Measurements from ENCODE around the gene CNOT4.

Gene CNOT4

GRCh38 chr7:135434047-135434446 is 75.9 kb downstream of the CNOT4 start:
- no peak for DNase-seq
- Histone ChIP-seq H3K9me3 (ENCODE audit: control insufficient read depth, low read length) (no peaks in the 10 kb centered on the region), H3K36me3 (ENCODE audit: control insufficient read depth, insufficient read depth, low read length) (peaks cover 16% of the 10 kb centered on the region), H3K27me3 (replicated peaks; ENCODE audit: control insufficient read depth, insufficient read depth, low read length, poor library complexity, severe bottlenecking) (no peaks in the 10 kb centered on the region), H3K4me3 (ENCODE audit: insufficient read depth, low read depth, low read length, poor library complexity, severe bottlenecking) (no peak overlapping the region), H3K4me1 (ENCODE audit: control insufficient read depth, insufficient read depth, low read length, poor library complexity, severe bottlenecking) (no peaks in the 10 kb centered on the region), H3K27ac (ENCODE audit: insufficient read depth, low read length, poor library complexity, severe bottlenecking) (no peak overlapping the region)

GRCh38 chr7:135430626-135431025 is 79.3 kb downstream of the CNOT4 start:
- Histone ChIP-seq H3K9me3 (ENCODE audit: control insufficient read depth, low read length) (no peaks in the 10 kb centered on the region), H3K4me3 (ENCODE audit: insufficient read depth, low read depth, low read length, poor library complexity, severe bottlenecking) (no peak overlapping the region), H3K27me3 (replicated peaks; ENCODE audit: control insufficient read depth, insufficient read depth, low read length, poor library complexity, severe bottlenecking) (no peaks in the 10 kb centered on the region), H3K4me1 (ENCODE audit: control insufficient read depth, insufficient read depth, low read length, poor library complexity, severe bottlenecking) (no peaks in the 10 kb centered on the region), H3K27ac (ENCODE audit: insufficient read depth, low read length, poor library complexity, severe bottlenecking) (no peak overlapping the region), H3K36me3 (ENCODE audit: control insufficient read depth, insufficient read depth, low read length) (peaks cover 9% of the 10 kb centered on the region)
- no peak for DNase-seq

GRCh38 chr7:135428879-135429278 is 81.0 kb downstream of the CNOT4 start:
- no peak overlapping the region for H3K27ac ChIP-seq (ENCODE audit: insufficient read depth, low read length, poor library complexity, severe bottlenecking)
- H3K27me3 ChIP-seq (replicated peaks; ENCODE audit: control insufficient read depth, insufficient read depth, low read length, poor library complexity, severe bottlenecking), result no peaks in the 10 kb centered on the region
- no peaks in the 10 kb centered on the region for H3K9me3 ChIP-seq (ENCODE audit: control insufficient read depth, low read length)
- H3K4me3 ChIP-seq (ENCODE audit: insufficient read depth, low read depth, low read length, poor library complexity, severe bottlenecking), result no peak overlapping the region
- peaks cover 3% of the 10 kb centered on the region for H3K36me3 ChIP-seq (ENCODE audit: control insufficient read depth, insufficient read depth, low read length)
- no peak for DNase-seq
- H3K4me1 ChIP-seq (ENCODE audit: control insufficient read depth, insufficient read depth, low read length, poor library complexity, severe bottlenecking), result no peaks in the 10 kb centered on the region

GRCh38 chr7:135428011-135428410 is 81.9 kb downstream of the CNOT4 start:
- DNase-seq, result no peak
- H3K36me3 ChIP-seq (ENCODE audit: control insufficient read depth, insufficient read depth, low read length), result peaks cover 3% of the 10 kb centered on the region
- H3K4me1 ChIP-seq (ENCODE audit: control insufficient read depth, insufficient read depth, low read length, poor library complexity, severe bottlenecking), result no peaks in the 10 kb centered on the region
- no peaks in the 10 kb centered on the region for H3K9me3 ChIP-seq (ENCODE audit: control insufficient read depth, low read length)
- H3K27me3 ChIP-seq (replicated peaks; ENCODE audit: control insufficient read depth, insufficient read depth, low read length, poor library complexity, severe bottlenecking), result no peaks in the 10 kb centered on the region
- no peak overlapping the region for H3K4me3 ChIP-seq (ENCODE audit: insufficient read depth, low read depth, low read length, poor library complexity, severe bottlenecking)
- H3K27ac ChIP-seq (ENCODE audit: insufficient read depth, low read length, poor library complexity, severe bottlenecking), result no peak overlapping the region

- Histone ChIP-seq H3K27ac (ENCODE audit: insufficient read depth, low read length, poor library complexity, severe bottlenecking) (no peak overlapping the region), H3K4me3 (ENCODE audit: insufficient read depth, low read depth, low read length, poor library complexity, severe bottlenecking) (no peak overlapping the region), H3K36me3 (ENCODE audit: control insufficient read depth, insufficient read depth, low read length) (peaks cover 3% of the 10 kb centered on the region), H3K4me1 (ENCODE audit: control insufficient read depth, insufficient read depth, low read length, poor library complexity, severe bottlenecking) (no peaks in the 10 kb centered on the region), H3K27me3 (replicated peaks; ENCODE audit: control insufficient read depth, insufficient read depth, low read length, poor library complexity, severe bottlenecking) (no peaks in the 10 kb centered on the region), H3K9me3 (ENCODE audit: control insufficient read depth, low read length) (no peaks in the 10 kb centered on the region)
- no peak for DNase-seq
Observed at GRCh38 chr7:135427166-135427565, 82.7 kb downstream of the CNOT4 start.

GRCh38 chr7:135425036-135425435 is 84.9 kb downstream of the CNOT4 start:
- Histone ChIP-seq H3K27ac (ENCODE audit: insufficient read depth, low read length, poor library complexity, severe bottlenecking) (no peak overlapping the region), H3K27me3 (replicated peaks; ENCODE audit: control insufficient read depth, insufficient read depth, low read length, poor library complexity, severe bottlenecking) (no peaks in the 10 kb centered on the region), H3K36me3 (ENCODE audit: control insufficient read depth, insufficient read depth, low read length) (peaks cover 3% of the 10 kb centered on the region), H3K4me1 (ENCODE audit: control insufficient read depth, insufficient read depth, low read length, poor library complexity, severe bottlenecking) (no peaks in the 10 kb centered on the region), H3K4me3 (ENCODE audit: insufficient read depth, low read depth, low read length, poor library complexity, severe bottlenecking) (no peak overlapping the region), H3K9me3 (ENCODE audit: control insufficient read depth, low read length) (no peaks in the 10 kb centered on the region)
- no peak for DNase-seq

GRCh38 chr7:135420786-135421185 is 89.1 kb downstream of the CNOT4 start:
- no peaks in the 10 kb centered on the region for H3K27me3 ChIP-seq (replicated peaks; ENCODE audit: control insufficient read depth, insufficient read depth, low read length, poor library complexity, severe bottlenecking)
- peaks cover 5% of the 10 kb centered on the region for H3K36me3 ChIP-seq (ENCODE audit: control insufficient read depth, insufficient read depth, low read length)
- no peak for DNase-seq
- no peak overlapping the region for H3K4me3 ChIP-seq (ENCODE audit: insufficient read depth, low read depth, low read length, poor library complexity, severe bottlenecking)
- no peaks in the 10 kb centered on the region for H3K9me3 ChIP-seq (ENCODE audit: control insufficient read depth, low read length)
- no peak overlapping the region for H3K27ac ChIP-seq (ENCODE audit: insufficient read depth, low read length, poor library complexity, severe bottlenecking)
- H3K4me1 ChIP-seq (ENCODE audit: control insufficient read depth, insufficient read depth, low read length, poor library complexity, severe bottlenecking), result no peaks in the 10 kb centered on the region

- Histone ChIP-seq H3K9me3 (ENCODE audit: control insufficient read depth, low read length) (no peaks in the 10 kb centered on the region), H3K36me3 (ENCODE audit: control insufficient read depth, insufficient read depth, low read length) (peaks cover 8% of the 10 kb centered on the region), H3K27ac (ENCODE audit: insufficient read depth, low read length, poor library complexity, severe bottlenecking) (no peak overlapping the region), H3K4me1 (ENCODE audit: control insufficient read depth, insufficient read depth, low read length, poor library complexity, severe bottlenecking) (no peaks in the 10 kb centered on the region), H3K27me3 (replicated peaks; ENCODE audit: control insufficient read depth, insufficient read depth, low read length, poor library complexity, severe bottlenecking) (no peaks in the 10 kb centered on the region), H3K4me3 (ENCODE audit: insufficient read depth, low read depth, low read length, poor library complexity, severe bottlenecking) (no peak overlapping the region)
- no peak for DNase-seq
Observed at GRCh38 chr7:135416431-135416830, 93.5 kb downstream of the CNOT4 start.

- Histone ChIP-seq H3K27me3 (replicated peaks; ENCODE audit: control insufficient read depth, insufficient read depth, low read length, poor library complexity, severe bottlenecking) (no peaks in the 10 kb centered on the region), H3K4me3 (ENCODE audit: insufficient read depth, low read depth, low read length, poor library complexity, severe bottlenecking) (no peak overlapping the region), H3K27ac (ENCODE audit: insufficient read depth, low read length, poor library complexity, severe bottlenecking) (no peak overlapping the region), H3K9me3 (ENCODE audit: control insufficient read depth, low read length) (no peaks in the 10 kb centered on the region), H3K36me3 (ENCODE audit: control insufficient read depth, insufficient read depth, low read length) (peaks cover 8% of the 10 kb centered on the region), H3K4me1 (ENCODE audit: control insufficient read depth, insufficient read depth, low read length, poor library complexity, severe bottlenecking) (no peaks in the 10 kb centered on the region)
- DNase-seq, result no peak
Observed at GRCh38 chr7:135414850-135415439, 95.0 kb downstream of the CNOT4 start.

GRCh38 chr7:135414208-135414607 is 95.7 kb downstream of the CNOT4 start:
- peaks cover 8% of the 10 kb centered on the region for H3K36me3 ChIP-seq (ENCODE audit: control insufficient read depth, insufficient read depth, low read length)
- H3K4me1 ChIP-seq (ENCODE audit: control insufficient read depth, insufficient read depth, low read length, poor library complexity, severe bottlenecking), result no peaks in the 10 kb centered on the region
- H3K27ac ChIP-seq (ENCODE audit: insufficient read depth, low read length, poor library complexity, severe bottlenecking), result no peak overlapping the region
- H3K9me3 ChIP-seq (ENCODE audit: control insufficient read depth, low read length), result no peaks in the 10 kb centered on the region
- H3K4me3 ChIP-seq (ENCODE audit: insufficient read depth, low read depth, low read length, poor library complexity, severe bottlenecking), result no peak overlapping the region
- no peaks in the 10 kb centered on the region for H3K27me3 ChIP-seq (replicated peaks; ENCODE audit: control insufficient read depth, insufficient read depth, low read length, poor library complexity, severe bottlenecking)
- no peak for DNase-seq
